SK-N-SH (cell line): ENCODE results near the gene PADI2. TPM values are rescaled to one million over a fixed set of nuclear protein-coding genes. Genes with fewer than 3 reads are reported as not detected.

Experiments used
- CTCF ChIA-PET: fragments of 300-600, 350-600 bp; formaldehyde crosslinking; extraction: SDS; loops from one replicate; lab custom pipeline; 2021; lab: Yijun Ruan, JAX
- POLR2A ChIA-PET: fragments of 350-600 bp; sonication (Branson Sonifier 250); formaldehyde crosslinking; extraction: SDS; loops from one replicate; lab custom pipeline; 2020; ENCODE audit warnings: antibody characterized with exemption, inconsistent platforms; lab: Yijun Ruan, JAX
- DNase-seq: peaks from one replicate; pipeline ENCODE4 v3.0.0; 2012
- H2AFZ ChIP-seq: fragments of 200-600 bp; sonication (generic); 2 replicates; pipeline ENCODE4 v1.8.1; 2016; ENCODE audit warnings: antibody characterized with exemption, mild to moderate bottlenecking, low read depth
- H3F3A ChIP-seq: fragments of 200-600 bp; sonication (generic); replicated peaks from 2 replicates; pipeline ENCODE3; 2016; ENCODE audit warnings: antibody characterized with exemption, mild to moderate bottlenecking; ENCODE audit not compliant: insufficient read depth
- H3K27ac ChIP-seq, 2 experiments: fragments of 200-500 bp in 1 of 2; fragments of 200-600 bp in 1 of 2; sonication (Bioruptor generic) in 1 of 2; sonication (generic), shearing (Covaris generic) in 1 of 2; 2 replicates each; pipeline versions ENCODE4 v1.5.1 to v1.6.1; 2014 to 2016; ENCODE audit warnings: low read depth in 2 of 2, inconsistent platforms in 1 of 2, low read length in 1 of 2, mild to moderate bottlenecking in 1 of 2, mixed read lengths in 1 of 2
- H3K27me3 ChIP-seq: fragments of 200-600 bp; sonication (generic), shearing (Covaris generic); 2 replicates; pipeline ENCODE4 v1.6.1; 2016; ENCODE audit warnings: mixed run types; ENCODE audit not compliant: insufficient read depth
- H3K36me3 ChIP-seq, 2 experiments: fragments of 200-500 bp in 1 of 2; fragments of 200-600 bp in 1 of 2; sonication (Bioruptor generic) in 1 of 2; sonication (generic) in 1 of 2; replicated peaks in 1 of 2; 2 replicates each; pipeline versions ENCODE3 to v1.5.1; 2014 to 2016; ENCODE audit warnings: low read length in 1 of 2, mild to moderate bottlenecking in 1 of 2; ENCODE audit not compliant: insufficient read depth in 2 of 2, control insufficient read depth in 1 of 2
- H3K4me1 ChIP-seq, 2 experiments: fragments of 200-500 bp in 1 of 2; fragments of 200-600 bp in 1 of 2; sonication (Bioruptor generic) in 1 of 2; sonication (generic), shearing (Covaris generic) in 1 of 2; 2 replicates each; pipeline versions ENCODE4 v1.5.1 to v1.6.1; 2014 to 2016; ENCODE audit warnings: low read depth in 1 of 2, low read length in 1 of 2, mixed run types in 1 of 2; ENCODE audit not compliant: insufficient read depth in 2 of 2, control insufficient read depth in 1 of 2
- H3K4me2 ChIP-seq: fragments of 200-600 bp; sonication (generic), shearing (Covaris generic); 2 replicates; pipeline ENCODE4 v1.6.1; 2017; ENCODE audit warnings: mixed run types
- H3K4me3 ChIP-seq, 2 experiments: fragments of 200-500 bp in 1 of 2; fragments of 200-600 bp in 1 of 2; sonication (Bioruptor generic) in 1 of 2; sonication (generic), shearing (Covaris generic) in 1 of 2; 2 replicates each; pipeline versions ENCODE4 v1.5.1 to v1.8.1; 2014 to 2016; ENCODE audit warnings: low read depth in 2 of 2, inconsistent platforms in 1 of 2, low read length in 1 of 2, mild to moderate bottlenecking in 1 of 2, mixed read lengths in 1 of 2, moderate library complexity in 1 of 2
- H3K79me2 ChIP-seq: fragments of 200-600 bp; sonication (generic); 2 replicates; pipeline ENCODE4 v1.8.1; 2017; ENCODE audit warnings: mild to moderate bottlenecking; ENCODE audit not compliant: insufficient read depth
- H3K9ac ChIP-seq: fragments of 200-600 bp; sonication (generic); 2 replicates; pipeline ENCODE4 v1.6.1; 2017; ENCODE audit warnings: mixed run types
- H3K9me2 ChIP-seq: fragments of 200-600 bp; sonication (generic); 2 replicates; pipeline ENCODE4 v1.6.1; 2017; ENCODE audit warnings: mixed run types
- H3K9me3 ChIP-seq: fragments of 200-600 bp; sonication (generic); 2 replicates; pipeline ENCODE4 v1.6.1; 2017; ENCODE audit warnings: mixed run types, mild to moderate bottlenecking, moderate library complexity
- H4K20me1 ChIP-seq: fragments of 200-600 bp; sonication (generic); 2 replicates; pipeline ENCODE4 v1.6.1; 2017; ENCODE audit warnings: mild to moderate bottlenecking, mixed run types; ENCODE audit not compliant: insufficient read depth
- CHD2 ChIP-seq: fragments of 150-350 bp; IDR thresholded peaks from 2 replicates; pipeline ENCODE4 v1.6.1; 2018; ENCODE audit warnings: low read length; ENCODE audit not compliant: partially characterized antibody
- EP300 ChIP-seq, 2 experiments: IDR thresholded peaks; 2 replicates each; pipeline versions ENCODE4 v1.4.0 to v1.6.1; 2012; ENCODE audit warnings: borderline replicate concordance in 1 of 2, low read depth in 1 of 2, low read length in 1 of 2
- FOXJ3 ChIP-seq: sonication (generic); formaldehyde crosslinking; IDR thresholded peaks from 2 replicates; pipeline ENCODE4 v1.5.1; 2020; ENCODE audit warnings: mild to moderate bottlenecking, missing genetic modification reagents
- GATA2 ChIP-seq: sonication (generic); formaldehyde crosslinking; IDR thresholded peaks from 2 replicates; pipeline ENCODE4 v1.5.0; 2020; ENCODE audit warnings: mild to moderate bottlenecking, missing genetic modification reagents
- MEF2A ChIP-seq: IDR thresholded peaks from 2 replicates; pipeline ENCODE4 v1.4.0; 2012; ENCODE audit warnings: low read depth, borderline replicate concordance
- NRF1 ChIP-seq: IDR thresholded peaks from 2 replicates; pipeline ENCODE4 v1.6.1; 2012; ENCODE audit warnings: low read depth, mild to moderate bottlenecking, low read length
- PBX3 ChIP-seq: IDR thresholded peaks from 2 replicates; pipeline ENCODE4; 2012
- POLR2AphosphoS5 ChIP-seq: IDR thresholded peaks from 2 replicates; pipeline ENCODE4 v1.6.1; 2012; ENCODE audit warnings: low read depth, low read length
- RAD21 ChIP-seq: IDR thresholded peaks from 2 replicates; pipeline ENCODE4 v1.6.1; 2012; ENCODE audit warnings: mild to moderate bottlenecking, low read length
- RFX5 ChIP-seq: IDR thresholded peaks from 2 replicates; pipeline ENCODE4 v1.6.1; 2012; ENCODE audit warnings: mild to moderate bottlenecking, improper control_type of control experiment, low read length
- TAF1 ChIP-seq: IDR thresholded peaks from 2 replicates; pipeline ENCODE4 v1.6.1; 2012; ENCODE audit warnings: low read depth, mild to moderate bottlenecking, low read length, moderate library complexity, borderline replicate concordance
- TCF12 ChIP-seq: IDR thresholded peaks from 2 replicates; pipeline ENCODE4 v1.4.0; 2012
- ZBTB33 ChIP-seq: IDR thresholded peaks from 2 replicates; pipeline ENCODE4 v1.4.0; 2012; ENCODE audit warnings: low read depth, borderline replicate concordance
- WGBS: methylation state at CpG from one replicate; pipeline ENCODE4 v1.1.6; 2017; ENCODE audit warnings: low lambda C conversion rate; 5-methylcytosine and 5-hydroxymethylcytosine counted together
- polyA plus RNA-seq, 3 experiments: library from polyadenylated mRNA; depleted of rRNA; stranded (reverse); fragments of >200 nt; gene quantifications; 2 replicates each; pipeline ENCODE4 v1.2.3, GENCODE V29; 2012
- TF ChIP-seq, protein P1 (sequence below): IDR thresholded peaks from 2 replicates; pipeline ENCODE4 v1.4.0; 2012; ENCODE audit warnings: low read depth
- TF ChIP-seq, protein P2 (sequence below): fragments of 200-600 bp; sonication (generic); IDR thresholded peaks from 2 replicates; pipeline ENCODE4 v1.6.1; 2017; ENCODE audit warnings: antibody characterized with exemption, mild to moderate bottlenecking, moderate library complexity

The PADI2 gene
- polyA plus RNA-seq, 1 of the 3 experiments (the other 2 are of a cell fraction), result 0.58 TPM

DNA sequence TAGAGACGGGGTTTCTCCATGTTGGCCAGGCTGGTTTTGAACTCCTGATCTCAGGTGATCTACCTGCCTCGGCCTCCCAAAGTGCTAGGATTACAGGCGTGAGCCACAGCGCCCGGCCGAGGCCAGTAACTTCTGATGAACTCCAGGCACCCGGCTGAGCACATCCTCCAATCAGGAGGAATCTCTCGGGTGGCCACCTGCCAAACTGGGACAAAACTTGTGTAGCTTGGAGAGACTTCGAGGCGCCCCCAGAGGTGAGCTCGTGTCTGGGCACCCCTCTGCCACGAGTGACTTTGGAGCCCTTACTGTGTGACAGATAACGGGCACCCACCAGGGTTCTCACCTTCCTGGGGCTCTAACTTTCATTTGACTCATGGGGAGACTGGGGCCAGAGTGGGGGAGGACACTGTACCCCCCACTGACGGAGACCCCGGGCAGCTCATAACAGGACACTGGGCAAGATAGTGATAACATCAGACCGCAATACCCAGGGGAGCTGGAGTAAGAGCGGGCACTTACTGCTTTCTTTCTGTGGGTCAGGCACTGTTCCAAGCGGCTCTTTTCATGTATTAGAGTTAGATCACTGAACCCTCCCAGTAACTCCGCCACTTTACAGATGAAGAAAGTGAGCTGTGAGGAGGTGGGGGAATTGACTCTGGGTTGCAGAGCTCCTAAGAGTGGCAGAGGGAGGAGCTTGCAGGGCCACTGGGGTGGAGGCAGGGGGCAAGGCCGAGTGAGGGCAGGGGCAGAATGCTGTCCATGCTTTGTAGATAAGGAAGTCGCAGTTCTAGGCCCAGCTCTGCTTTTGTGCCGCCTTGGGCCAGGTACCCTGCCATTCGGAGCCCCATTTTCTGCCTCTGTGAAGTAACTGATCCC is 1.9 kb upstream of the PADI2 start:
- POLR2A ChIA-PET, result interaction anchor here (0.6 kb wide), 1 partner anchor 9 kb away, joined by 3 read pairs; no protein-coding TSS in a partner anchor
- Histone ChIP-seq H3K79me2 (no peaks in the 10 kb centered on the region), H3F3A (peaks cover 2% of the 10 kb centered on the region), H2AFZ (no peak overlapping the region), H4K20me1 (no peaks in the 10 kb centered on the region), H3K9ac (no peak overlapping the region), H3K9me2 (no peaks in the 10 kb centered on the region), H3K4me1 (peaks cover 7 to 10% of the 10 kb centered on the region in 2 experiments; a peak in 2 of 4 replicates), H3K27me3 (peaks cover 22% of the 10 kb centered on the region), H3K9me3 (no peaks in the 10 kb centered on the region), H3K4me3 (no peak overlapping the region), H3K36me3 (no peaks in the 10 kb centered on the region), H3K4me2 (no peak overlapping the region), H3K27ac (no peak overlapping the region)
- 93% methylated on average over 18 of the region's 23 CpGs for WGBS
- DNase-seq, result no peak
- TF ChIP-seq GATA2, result no peak
- no peak for TF ChIP-seq CHD2
- no peak for TF ChIP-seq EP300 (IDR thresholded peaks at IDR 0.05; ENCODE audit: borderline replicate concordance in 1 of 2, low read depth in 1 of 2, low read length in 1 of 2)
- no peak for TF ChIP-seq PBX3
- no peak for TF ChIP-seq TAF1
- TF ChIP-seq ZBTB33, result no peak
- TF ChIP-seq TCF12, result no peak
- TF ChIP-seq MEF2A, result no peak
- TF ChIP-seq RFX5, result no peak
- TF ChIP-seq FOXJ3 (CRISPR knock-in tag), result no peak
- CTCF ChIA-PET, result interaction anchor here (1.3 to 24.7 kb wide), 5 partner anchors 9 to 285 kb away, joined by 3 to 462 read pairs (median 3); no protein-coding TSS in a partner anchor

DNA sequence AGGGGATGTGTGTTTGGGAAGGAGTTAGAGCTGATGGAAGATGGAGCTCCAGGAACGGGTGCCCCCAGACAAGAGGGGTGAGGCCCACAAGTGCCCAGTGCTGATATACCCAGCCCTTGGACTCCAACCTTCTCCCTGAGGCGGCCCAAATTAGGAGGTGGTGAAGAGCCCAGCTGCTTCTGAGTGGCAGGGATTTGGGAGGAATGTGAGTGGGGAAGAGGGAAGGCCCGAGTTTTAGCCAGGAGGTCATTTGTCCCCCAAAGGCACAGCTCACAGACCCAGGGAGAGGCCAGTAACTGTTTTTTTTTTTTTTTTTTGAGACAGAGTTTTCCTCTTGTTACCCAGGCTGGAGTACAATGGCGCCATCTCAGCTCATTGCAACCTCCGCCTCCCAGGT is 1.2 kb upstream of the PADI2 start:
- Histone ChIP-seq H3K79me2 (no peaks in the 10 kb centered on the region), H3K4me3 (no peak overlapping the region), H3K4me2 (no peak overlapping the region), H3K27me3 (peaks cover 27% of the 10 kb centered on the region), H3K36me3 (no peaks in the 10 kb centered on the region), H3K27ac (no peak overlapping the region), H3F3A (peaks cover 2% of the 10 kb centered on the region), H4K20me1 (no peaks in the 10 kb centered on the region), H2AFZ (no peak overlapping the region), H3K9ac (no peak overlapping the region), H3K9me3 (no peaks in the 10 kb centered on the region), H3K4me1 (peaks cover 7 to 10% of the 10 kb centered on the region in 2 experiments; a peak in 2 of 4 replicates), H3K9me2 (no peaks in the 10 kb centered on the region)
- no peak for DNase-seq
- ChIA-PET POLR2A (no interaction called here), CTCF (interaction anchor here (0.8 to 24.7 kb wide), 5 partner anchors 9 to 285 kb away, joined by 3 to 462 read pairs (median 4); no protein-coding TSS in a partner anchor)
- 93% methylated on average over 5 of the region's 5 CpGs for WGBS
- TF ChIP-seq, protein P1, sequence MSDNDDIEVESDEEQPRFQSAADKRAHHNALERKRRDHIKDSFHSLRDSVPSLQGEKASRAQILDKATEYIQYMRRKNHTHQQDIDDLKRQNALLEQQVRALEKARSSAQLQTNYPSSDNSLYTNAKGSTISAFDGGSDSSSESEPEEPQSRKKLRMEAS, result no peak
- TF ChIP-seq PBX3 (no peak), RAD21 (no peak), FOXJ3 (CRISPR knock-in tag) (no peak), NRF1 (no peak), MEF2A (no peak), POLR2AphosphoS5 (no peak)
- TF ChIP-seq, protein P2, sequence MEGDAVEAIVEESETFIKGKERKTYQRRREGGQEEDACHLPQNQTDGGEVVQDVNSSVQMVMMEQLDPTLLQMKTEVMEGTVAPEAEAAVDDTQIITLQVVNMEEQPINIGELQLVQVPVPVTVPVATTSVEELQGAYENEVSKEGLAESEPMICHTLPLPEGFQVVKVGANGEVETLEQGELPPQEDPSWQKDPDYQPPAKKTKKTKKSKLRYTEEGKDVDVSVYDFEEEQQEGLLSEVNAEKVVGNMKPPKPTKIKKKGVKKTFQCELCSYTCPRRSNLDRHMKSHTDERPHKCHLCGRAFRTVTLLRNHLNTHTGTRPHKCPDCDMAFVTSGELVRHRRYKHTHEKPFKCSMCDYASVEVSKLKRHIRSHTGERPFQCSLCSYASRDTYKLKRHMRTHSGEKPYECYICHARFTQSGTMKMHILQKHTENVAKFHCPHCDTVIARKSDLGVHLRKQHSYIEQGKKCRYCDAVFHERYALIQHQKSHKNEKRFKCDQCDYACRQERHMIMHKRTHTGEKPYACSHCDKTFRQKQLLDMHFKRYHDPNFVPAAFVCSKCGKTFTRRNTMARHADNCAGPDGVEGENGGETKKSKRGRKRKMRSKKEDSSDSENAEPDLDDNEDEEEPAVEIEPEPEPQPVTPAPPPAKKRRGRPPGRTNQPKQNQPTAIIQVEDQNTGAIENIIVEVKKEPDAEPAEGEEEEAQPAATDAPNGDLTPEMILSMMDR, result no peak
